Naive B cell (primary cell): ENCODE data around the gene POLR2J3. TPM values are rescaled to one million over a fixed set of nuclear protein-coding genes. Genes with fewer than 3 reads are reported as not detected.
"Not testable (repeated sequence)": the region's sequence is repeated elsewhere in the genome, so short reads cannot be mapped to it uniquely, and the experiment has no call there.

Experiments used
- ATAC-seq, 2 donors: fragments of 150-1000 bp; cut with Tn5 transposase; 2 replicates each; pipeline ENCODE4 v1.10.0; 2021; ENCODE audit warnings: low read depth in 2 of 2, mild to moderate bottlenecking in 2 of 2, moderate library complexity in 2 of 2
- DNase-seq: peaks from one replicate; pipeline ENCODE4 v3.0.0; 2022
- H3K27ac Mint-ChIP-seq, 6 donors: one replicate each; pipeline ENCODE4 v1.8.0; 2020 to 2022; ENCODE audit warnings: mild to moderate bottlenecking in 6 of 6, mixed read lengths in 6 of 6, moderate library complexity in 5 of 6, inconsistent platforms in 2 of 6
- H3K27me3 Mint-ChIP-seq, 3 donors: one replicate each; pipeline ENCODE4 v1.8.0; 2021 to 2022; ENCODE audit warnings: mixed read lengths in 3 of 3, mild to moderate bottlenecking in 1 of 3
- H3K36me3 Mint-ChIP-seq, 2 donors: one replicate each; pipeline ENCODE4 v1.8.0; 2020 to 2022; ENCODE audit warnings: mixed read lengths in 2 of 2, inconsistent platforms in 1 of 2, mild to moderate bottlenecking in 1 of 2
- H3K4me1 Mint-ChIP-seq, 3 donors: one replicate each; pipeline ENCODE4 v1.8.0; 2020 to 2022; ENCODE audit warnings: mixed read lengths in 3 of 3, inconsistent platforms in 1 of 3, mild to moderate bottlenecking in 1 of 3, moderate library complexity in 1 of 3
- H3K4me3 Mint-ChIP-seq, 8 donors: one replicate each; pipeline ENCODE4 v1.8.0; 2020 to 2022; ENCODE audit warnings: mild to moderate bottlenecking in 8 of 8, mixed read lengths in 8 of 8, moderate library complexity in 8 of 8, inconsistent platforms in 2 of 8
- H3K9me3 Mint-ChIP-seq, 7 donors: one replicate each; pipeline ENCODE4 v1.8.0; 2020 to 2022; ENCODE audit warnings: mixed read lengths in 7 of 7, mild to moderate bottlenecking in 5 of 7, inconsistent platforms in 2 of 7, moderate library complexity in 1 of 7
- polyA plus RNA-seq, 6 donors: library from polyadenylated mRNA; unstranded; fragments of 300-500 nt; fragmentation: Illumina TruSeq; gene quantifications; one replicate each; pipeline ENCODE4 v1.2.3, GENCODE V29; 2021; ENCODE audit warnings: low read depth in 6 of 6

The POLR2J3 gene
- polyA plus RNA-seq, 6 donors from 2014 or later = 6.6 to 64.7 (median 33.3) TPM

DNA sequence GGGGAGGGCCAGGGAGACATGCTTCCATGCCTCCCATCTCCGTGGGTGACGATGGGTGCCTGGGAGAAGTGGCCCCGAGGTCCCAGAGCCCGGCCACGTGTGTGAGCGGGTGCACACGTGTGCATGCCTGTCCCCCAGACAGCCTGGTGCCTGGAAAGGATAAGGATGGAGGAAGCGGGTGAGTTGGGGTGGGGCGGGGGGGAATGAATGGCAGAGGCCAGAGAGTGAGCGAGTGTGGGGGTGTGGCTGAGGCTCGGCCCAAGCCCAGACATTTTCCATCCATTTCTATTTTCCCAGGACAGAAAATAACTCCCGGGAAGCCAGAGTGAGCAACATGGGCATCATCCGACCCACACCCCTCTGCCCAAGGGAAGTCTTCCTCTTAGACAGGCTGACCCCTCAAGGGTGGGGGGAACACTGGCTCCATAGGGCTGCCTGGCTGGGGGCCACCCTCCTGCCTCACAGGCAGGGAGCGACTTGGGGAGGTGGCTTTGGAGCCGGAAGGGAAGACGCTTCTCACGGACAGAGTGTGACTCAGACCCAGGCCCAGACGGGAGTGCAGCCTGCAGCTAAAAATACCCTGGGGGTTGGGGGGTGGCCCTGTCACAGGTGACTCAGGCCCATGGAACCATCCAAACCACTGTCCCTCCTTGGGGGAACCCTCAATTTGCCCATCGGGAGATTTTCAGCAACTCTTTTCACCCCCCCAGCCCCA lies 32.2 kb upstream of the POLR2J3 start:
- not testable (repeated sequence) for H3K4me3 Mint-ChIP-seq, H3K9me3 Mint-ChIP-seq, H3K4me1 Mint-ChIP-seq, ATAC-seq, H3K27me3 Mint-ChIP-seq, DNase-seq, H3K27ac Mint-ChIP-seq, H3K36me3 Mint-ChIP-seq

DNA sequence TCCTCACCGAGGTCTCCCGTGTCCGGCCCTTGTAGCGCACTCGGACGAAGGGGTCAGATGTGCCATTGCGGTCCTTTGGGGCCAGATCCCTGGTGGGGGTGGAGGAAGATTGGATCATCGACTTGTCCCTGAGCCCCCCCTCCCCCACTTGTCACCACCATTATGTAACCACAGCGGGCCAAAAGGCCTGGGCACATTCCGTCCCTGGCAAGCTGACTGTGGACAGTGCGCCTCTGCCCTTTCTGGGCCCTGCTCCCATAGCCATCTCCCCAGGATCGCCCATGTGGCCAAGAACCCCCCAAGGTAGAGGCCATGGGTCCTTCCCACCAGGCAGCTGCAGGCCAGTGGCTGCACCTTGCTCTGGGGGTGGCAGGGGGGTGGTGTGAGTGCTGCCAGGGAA lies 29.9 kb upstream of the POLR2J3 start:
- H3K36me3 Mint-ChIP-seq, H3K9me3 Mint-ChIP-seq, H3K4me1 Mint-ChIP-seq, H3K27ac Mint-ChIP-seq, H3K27me3 Mint-ChIP-seq, H3K4me3 Mint-ChIP-seq, DNase-seq, ATAC-seq: not testable (repeated sequence)

DNA sequence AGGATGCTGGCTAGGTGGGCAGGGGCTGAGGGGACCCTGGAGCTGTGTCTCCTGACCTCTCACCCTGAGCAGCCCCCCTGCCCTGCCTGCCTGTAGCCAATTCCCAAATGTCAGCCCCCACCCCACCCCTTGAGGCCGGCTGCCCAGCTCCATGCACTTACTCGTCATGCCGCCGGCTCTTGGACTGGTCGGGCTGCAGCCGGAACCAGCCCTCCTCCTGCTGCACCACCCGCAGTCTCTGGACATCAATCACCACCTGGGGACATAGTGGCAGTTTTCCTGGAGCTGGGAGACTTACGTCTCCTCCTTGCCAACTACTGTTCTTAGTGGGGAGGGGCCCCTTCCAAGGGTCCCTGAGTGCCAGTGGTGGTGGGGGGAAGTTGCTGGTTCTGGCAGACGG lies 27.3 kb upstream of the POLR2J3 start:
- not testable (repeated sequence) for H3K27me3 Mint-ChIP-seq, H3K4me3 Mint-ChIP-seq, ATAC-seq, H3K9me3 Mint-ChIP-seq, DNase-seq, H3K27ac Mint-ChIP-seq, H3K36me3 Mint-ChIP-seq, H3K4me1 Mint-ChIP-seq

DNA sequence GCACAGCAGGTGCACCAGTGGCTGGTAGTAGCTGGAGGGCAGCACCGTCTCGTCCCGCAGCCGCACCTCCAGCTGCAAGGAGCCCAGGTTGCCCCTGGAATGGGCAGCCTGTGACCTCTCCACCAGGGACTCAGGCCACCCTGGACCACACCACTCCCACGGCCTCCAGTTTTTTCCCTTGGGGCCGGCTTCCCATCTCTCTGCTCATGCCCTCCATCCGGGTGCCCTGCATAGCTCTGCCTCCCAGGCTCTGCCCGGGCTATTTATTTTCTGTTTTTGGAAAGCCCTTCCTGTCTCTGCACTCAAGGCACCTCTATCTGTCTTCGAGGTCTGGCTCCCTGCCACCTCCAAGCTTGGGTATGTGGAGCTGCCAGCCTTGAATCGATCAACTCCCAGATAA lies 23.7 kb upstream of the POLR2J3 start:
- H3K9me3 Mint-ChIP-seq, H3K27ac Mint-ChIP-seq, ATAC-seq, H3K4me1 Mint-ChIP-seq, DNase-seq, H3K4me3 Mint-ChIP-seq, H3K27me3 Mint-ChIP-seq, H3K36me3 Mint-ChIP-seq: not testable (repeated sequence)

DNA sequence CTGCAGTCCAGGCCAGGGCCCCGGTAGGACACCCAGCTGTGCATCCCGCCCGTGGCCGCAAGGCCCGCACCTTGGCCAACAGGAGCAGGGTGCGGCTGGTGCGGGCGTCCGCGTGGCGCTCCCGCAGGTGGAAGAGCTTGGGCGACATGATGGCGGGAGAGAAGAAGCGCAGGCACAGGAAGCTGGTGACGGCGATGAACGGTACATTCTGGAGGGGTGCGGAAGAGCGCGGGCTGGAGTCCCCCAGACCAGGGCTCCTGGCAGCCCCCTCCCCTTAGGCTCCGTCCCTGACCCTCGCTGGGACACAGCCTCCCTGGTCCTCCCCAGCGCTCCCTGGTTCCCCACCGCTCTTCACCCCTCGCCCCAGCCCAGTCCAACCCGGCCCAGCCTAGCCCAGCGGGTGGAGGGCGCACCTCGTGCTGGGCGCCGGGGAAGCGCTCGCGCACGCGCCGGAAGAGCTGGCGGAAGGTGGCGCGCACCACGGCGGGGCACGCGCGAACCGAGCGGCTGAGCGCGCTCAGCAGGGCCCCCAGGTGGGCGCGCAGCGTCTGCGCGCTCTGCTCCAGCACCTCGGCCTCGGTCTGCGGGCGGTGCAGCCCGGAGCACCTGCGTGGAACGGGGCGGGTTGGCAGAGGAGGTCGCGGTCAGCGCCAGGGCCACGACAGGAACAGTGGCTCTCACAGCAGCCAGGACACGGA lies 21.4 kb upstream of the POLR2J3 start:
- H3K27ac Mint-ChIP-seq, H3K9me3 Mint-ChIP-seq, H3K4me3 Mint-ChIP-seq, H3K36me3 Mint-ChIP-seq, DNase-seq, H3K27me3 Mint-ChIP-seq, H3K4me1 Mint-ChIP-seq: not testable (repeated sequence)
- peak; percentile 63 to 64 for ATAC-seq

DNA sequence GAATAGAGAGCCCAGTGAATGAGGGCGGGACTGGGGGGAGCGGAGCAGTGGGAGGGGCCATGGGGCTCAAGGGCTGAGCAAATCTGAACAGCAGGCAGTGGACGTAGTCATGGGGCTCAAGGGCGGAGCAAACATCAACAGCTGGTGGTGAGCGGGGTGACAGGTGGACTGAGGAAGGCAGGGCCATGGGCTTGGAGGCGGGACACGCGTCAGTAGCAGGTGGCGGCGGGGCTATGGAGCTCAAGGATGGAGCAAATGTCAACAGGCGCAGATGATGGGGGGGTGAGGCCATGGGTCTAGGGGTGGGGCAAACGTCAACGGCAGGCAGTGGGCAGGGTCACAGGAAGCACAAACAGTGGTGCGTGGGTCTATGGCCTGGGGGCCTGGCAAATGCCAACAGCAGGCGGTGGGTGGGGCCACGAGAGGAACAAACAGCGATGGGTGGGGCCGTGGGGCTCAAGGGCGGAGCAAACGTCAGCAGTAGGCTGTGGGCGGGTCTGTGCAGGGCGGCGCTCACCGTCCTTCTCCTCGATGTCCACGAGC lies 20.2 kb upstream of the POLR2J3 start:
- H3K4me3 Mint-ChIP-seq, H3K27ac Mint-ChIP-seq, H3K27me3 Mint-ChIP-seq, H3K36me3 Mint-ChIP-seq, H3K4me1 Mint-ChIP-seq, H3K9me3 Mint-ChIP-seq: not testable (repeated sequence)
- ATAC-seq (peak; percentile 72 to 73), DNase-seq (peak; percentile 57)

DNA sequence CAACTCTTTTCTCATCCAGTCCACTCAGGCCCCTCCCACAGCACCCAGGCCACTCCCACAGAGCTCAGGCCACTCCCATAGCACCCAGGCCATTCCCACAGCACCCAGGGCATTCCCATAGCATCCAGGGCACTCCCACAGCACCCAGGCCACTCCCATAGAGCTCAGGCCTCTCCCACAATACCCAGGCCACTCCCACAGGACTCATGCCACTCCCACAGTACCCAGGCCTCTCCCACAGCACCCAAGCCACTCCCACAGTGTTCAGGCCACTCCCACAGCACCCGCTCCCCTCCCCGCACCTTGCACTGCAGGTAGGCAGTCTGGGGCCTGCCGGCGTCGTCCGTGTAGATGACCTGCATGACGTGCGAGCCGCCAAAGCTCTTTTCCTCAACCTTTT lies 17.5 kb upstream of the POLR2J3 start:
- not testable (repeated sequence) for H3K27ac Mint-ChIP-seq, H3K9me3 Mint-ChIP-seq, H3K4me3 Mint-ChIP-seq, H3K27me3 Mint-ChIP-seq, DNase-seq, H3K4me1 Mint-ChIP-seq, H3K36me3 Mint-ChIP-seq
- ATAC-seq = peak; percentile 14 to 15

DNA sequence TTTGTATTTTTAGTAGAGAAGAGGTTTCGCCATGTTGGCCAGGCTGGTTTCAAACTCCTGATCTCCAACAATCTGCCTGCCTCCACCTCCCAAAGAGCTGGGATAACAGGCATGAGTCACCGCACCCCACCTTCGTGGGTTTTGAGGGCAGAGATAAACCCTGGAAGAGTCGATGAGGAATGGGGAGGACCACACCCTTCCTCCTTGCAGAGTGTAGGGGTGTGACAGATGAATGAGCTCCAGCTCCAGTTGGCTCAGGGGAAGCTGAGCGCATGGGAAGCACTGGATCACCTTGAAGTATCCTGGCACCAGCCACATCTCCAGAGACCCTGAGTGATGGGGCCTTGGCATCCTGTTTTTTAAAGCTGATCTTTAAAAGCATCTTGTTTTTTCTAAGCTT lies 11.1 kb upstream of the POLR2J3 start:
- not testable (repeated sequence) for H3K27me3 Mint-ChIP-seq, DNase-seq, H3K36me3 Mint-ChIP-seq, H3K4me1 Mint-ChIP-seq, ATAC-seq, H3K9me3 Mint-ChIP-seq, H3K27ac Mint-ChIP-seq, H3K4me3 Mint-ChIP-seq

DNA sequence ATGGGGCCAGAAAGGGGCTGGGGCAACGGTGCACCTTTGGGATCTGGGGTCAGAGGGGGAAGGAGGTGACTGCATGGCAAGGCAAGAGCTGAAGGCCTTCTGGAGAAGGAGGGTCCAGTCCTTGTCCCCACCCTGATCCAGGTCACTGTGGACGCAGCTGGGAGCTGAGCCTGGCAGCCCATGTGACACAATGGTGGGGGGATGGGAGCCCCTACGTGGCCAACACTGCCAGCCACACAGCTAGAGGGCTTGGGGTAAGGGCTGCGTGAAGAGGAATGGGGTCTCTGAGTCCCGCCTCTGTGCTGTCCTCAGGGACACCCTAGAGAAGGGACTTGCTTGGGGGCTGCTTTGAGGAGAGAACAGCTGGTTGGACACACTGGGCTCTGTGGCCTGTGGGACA lies 9.3 kb upstream of the POLR2J3 start:
- H3K27me3 Mint-ChIP-seq, H3K4me3 Mint-ChIP-seq, H3K4me1 Mint-ChIP-seq, H3K9me3 Mint-ChIP-seq, ATAC-seq, DNase-seq, H3K36me3 Mint-ChIP-seq, H3K27ac Mint-ChIP-seq: not testable (repeated sequence)

DNA sequence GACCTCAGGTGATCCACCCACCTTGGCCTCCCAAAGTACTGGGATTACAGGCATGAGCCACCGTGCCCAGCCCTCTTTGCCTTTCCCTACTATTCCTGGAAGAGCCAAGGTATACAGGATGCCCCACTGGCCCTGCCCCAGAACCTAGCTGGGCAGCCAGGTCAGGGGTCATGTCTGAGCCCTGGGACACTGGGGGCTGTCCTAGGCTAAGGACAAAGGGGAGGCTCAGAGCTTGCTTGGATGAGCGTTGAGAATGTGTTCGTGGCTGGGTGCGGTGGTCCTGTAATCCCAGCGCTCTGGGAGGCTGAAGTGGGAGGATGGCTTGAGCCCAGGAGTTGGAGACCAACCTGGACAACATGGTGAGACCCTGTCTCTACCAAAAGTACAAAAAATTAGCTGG lies 6.1 kb upstream of the POLR2J3 start:
- not testable (repeated sequence) for ATAC-seq, H3K27ac Mint-ChIP-seq, H3K4me1 Mint-ChIP-seq, H3K9me3 Mint-ChIP-seq, H3K36me3 Mint-ChIP-seq, H3K27me3 Mint-ChIP-seq, H3K4me3 Mint-ChIP-seq, DNase-seq

DNA sequence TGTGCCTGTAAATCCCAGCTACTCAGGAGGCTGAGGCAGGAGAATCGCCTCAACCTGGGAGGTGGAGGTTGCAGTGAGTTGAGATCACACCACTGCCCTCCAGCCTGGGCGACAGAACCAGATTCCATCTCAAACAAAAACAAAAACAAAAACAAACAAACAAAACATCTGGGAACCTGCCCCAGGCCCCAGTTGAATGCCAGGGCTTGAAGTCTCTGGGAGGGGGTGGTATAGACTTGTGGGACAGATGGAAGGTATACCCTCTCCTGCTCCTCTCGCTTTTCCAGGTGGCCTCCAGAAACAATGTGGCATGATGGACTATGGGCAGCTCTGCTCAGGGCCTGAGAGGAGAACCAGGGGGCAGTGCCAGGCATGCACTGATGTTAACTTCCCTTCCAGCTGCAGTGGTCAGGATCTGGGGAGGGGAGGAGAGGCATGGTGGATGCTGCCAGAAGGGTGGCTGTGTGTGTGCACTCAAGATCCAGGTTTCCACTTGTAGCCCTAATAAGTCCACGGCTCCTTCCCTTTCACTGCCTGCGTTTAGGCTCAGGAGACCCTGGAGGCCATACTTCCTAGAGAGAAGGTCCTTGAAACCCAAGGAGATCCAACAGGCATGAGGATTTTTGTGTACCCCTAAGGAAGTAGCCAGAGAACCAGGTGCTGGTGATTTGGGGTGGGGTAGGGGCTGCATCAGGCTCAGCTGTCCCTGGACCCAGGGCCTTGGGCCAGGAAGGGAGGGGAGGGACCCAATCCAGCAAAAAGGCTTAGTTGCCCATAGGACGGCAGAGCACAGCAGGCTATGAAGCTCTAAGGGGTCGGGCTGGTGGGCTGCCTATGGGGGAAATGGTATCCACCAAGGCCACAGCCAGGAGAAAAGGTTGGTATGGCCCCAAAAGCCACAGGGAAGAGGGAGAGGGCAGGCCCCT lies 5.2 kb upstream of the POLR2J3 start:
- H3K36me3 Mint-ChIP-seq, H3K27me3 Mint-ChIP-seq, DNase-seq, ATAC-seq, H3K4me1 Mint-ChIP-seq, H3K4me3 Mint-ChIP-seq, H3K9me3 Mint-ChIP-seq: not testable (repeated sequence)
- H3K27ac Mint-ChIP-seq = peak overlapping the region in 1 of 6 donors; percentile 12

DNA sequence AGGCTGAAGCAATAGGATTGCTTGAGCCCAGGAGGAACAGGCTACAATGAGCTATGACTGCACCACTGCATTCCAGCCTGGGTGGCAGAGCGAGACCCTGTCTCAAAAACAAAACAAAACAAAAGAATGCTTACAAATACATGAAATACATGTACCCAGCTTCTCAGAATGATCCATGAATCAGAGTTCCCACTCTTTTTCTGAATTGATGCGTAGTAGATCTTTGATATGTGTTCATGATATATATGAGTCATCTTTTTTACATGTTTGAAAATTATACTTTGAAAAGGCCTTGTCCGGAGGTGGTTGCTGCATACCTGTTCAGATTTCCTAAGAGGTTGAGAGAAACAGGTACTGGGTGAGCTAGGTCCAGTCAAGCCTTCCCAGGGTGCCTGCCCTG lies 4.0 kb upstream of the POLR2J3 start:
- not testable (repeated sequence) for H3K36me3 Mint-ChIP-seq, DNase-seq, H3K27me3 Mint-ChIP-seq, H3K27ac Mint-ChIP-seq, H3K9me3 Mint-ChIP-seq, H3K4me3 Mint-ChIP-seq, H3K4me1 Mint-ChIP-seq, ATAC-seq

DNA sequence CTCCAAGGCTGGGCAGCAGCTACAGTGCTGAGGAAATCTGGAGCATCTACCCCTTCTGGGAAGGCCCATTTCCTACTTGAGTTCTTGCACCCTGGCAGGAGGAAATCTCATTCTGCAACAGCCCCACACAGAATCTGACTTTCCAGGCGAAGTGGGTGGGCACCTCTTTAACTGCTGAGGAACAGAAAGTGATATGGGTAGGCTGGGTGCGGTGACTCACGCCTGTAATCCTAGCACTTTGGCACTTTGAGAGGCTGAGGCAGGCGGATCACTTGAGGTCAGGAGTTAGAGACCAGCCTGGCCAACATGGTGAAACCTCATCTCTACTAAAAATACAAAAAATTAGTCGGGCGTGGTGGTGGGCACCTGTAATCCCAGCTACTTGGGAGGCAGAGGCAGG lies 2.2 kb upstream of the POLR2J3 start:
- H3K27ac Mint-ChIP-seq, H3K4me1 Mint-ChIP-seq, H3K9me3 Mint-ChIP-seq, H3K27me3 Mint-ChIP-seq, H3K36me3 Mint-ChIP-seq, H3K4me3 Mint-ChIP-seq, ATAC-seq, DNase-seq: not testable (repeated sequence)

DNA sequence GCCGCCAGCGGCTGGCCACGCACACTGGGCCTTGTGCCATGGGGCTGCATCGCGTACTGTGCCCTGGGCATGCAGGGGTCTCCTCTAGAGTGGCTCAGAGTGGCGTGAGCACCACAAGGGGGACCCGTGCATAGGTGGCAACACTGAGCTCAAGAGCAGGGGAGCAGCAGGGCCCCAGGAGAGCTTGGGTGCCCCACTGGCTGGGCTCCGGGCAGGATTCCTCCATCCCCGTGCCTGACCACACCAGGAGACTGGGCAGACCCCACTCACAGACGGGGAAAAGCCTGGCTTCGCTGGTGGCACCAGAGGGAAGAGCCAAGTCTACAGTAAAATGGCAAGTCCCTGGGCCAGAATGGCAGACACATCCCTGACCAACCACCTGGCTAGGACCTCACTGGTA lies 3.8 kb downstream of the POLR2J3 start:
- not testable (repeated sequence) for H3K4me3 Mint-ChIP-seq, H3K36me3 Mint-ChIP-seq, H3K9me3 Mint-ChIP-seq, H3K27me3 Mint-ChIP-seq, ATAC-seq, H3K4me1 Mint-ChIP-seq, H3K27ac Mint-ChIP-seq, DNase-seq
